ENCODE measurements around the gene PRDM16.
"Not testable (repeated sequence)": the region's sequence is repeated elsewhere in the genome, so short reads cannot be mapped to it uniquely, and the experiment has no call there.

PRDM16 gene

DNA sequence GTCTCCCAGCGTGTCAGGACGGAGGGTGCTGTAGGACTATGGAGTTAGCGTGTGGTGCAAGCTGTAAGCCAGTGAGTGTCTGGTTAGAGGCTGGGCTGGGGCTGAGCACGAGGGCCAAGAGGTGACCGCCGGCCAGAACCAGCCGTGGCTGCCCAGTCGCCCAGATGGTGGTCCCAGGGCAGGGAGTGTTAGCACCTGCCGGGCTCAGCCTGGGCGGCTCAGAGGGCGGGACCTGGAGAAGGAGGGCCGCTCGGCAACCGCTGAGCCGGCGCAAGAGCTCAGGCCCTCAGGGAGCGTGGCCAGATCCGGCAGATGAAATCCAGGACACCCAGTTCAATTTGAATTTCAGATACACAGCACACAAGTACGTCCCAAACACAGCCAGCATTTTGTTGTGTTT lies 87.9 kb downstream of the PRDM16 start:
- H3K4me1 ChIP-seq (ENCODE audit: control insufficient read depth, insufficient read depth, low read length) = no peaks in the 10 kb centered on the region
- no peaks in the 10 kb centered on the region for H3K27me3 ChIP-seq (ENCODE audit: control insufficient read depth, insufficient read depth, low read length)
- no peaks in the 10 kb centered on the region for H3K36me3 ChIP-seq (ENCODE audit: insufficient read depth, low read length)
- H3K4me2 ChIP-seq (ENCODE audit: low read length) = no peak overlapping the region
- no peaks in the 10 kb centered on the region for H3K9me3 ChIP-seq (replicated peaks; ENCODE audit: low read length)
- H3K9ac ChIP-seq (ENCODE audit: low read depth, low read length) = no peak overlapping the region
- no peak overlapping the region for H3K4me3 ChIP-seq (ENCODE audit: low read length)

GRCh38 chr1:3158347-3158746 lies 89.3 kb downstream of the PRDM16 start:
- Histone ChIP-seq H3K9me3 (replicated peaks; ENCODE audit: low read length) (no peaks in the 10 kb centered on the region), H3K27me3 (ENCODE audit: control insufficient read depth, insufficient read depth, low read length) (no peaks in the 10 kb centered on the region), H3K4me3 (ENCODE audit: low read length) (no peak overlapping the region), H3K4me2 (ENCODE audit: low read length) (no peak overlapping the region), H3K36me3 (ENCODE audit: insufficient read depth, low read length) (no peaks in the 10 kb centered on the region), H3K9ac (ENCODE audit: low read depth, low read length) (no peak overlapping the region), H3K4me1 (ENCODE audit: control insufficient read depth, insufficient read depth, low read length) (no peaks in the 10 kb centered on the region)

- Histone ChIP-seq H3K4me3 (ENCODE audit: low read length) (no peak overlapping the region), H3K27me3 (ENCODE audit: control insufficient read depth, insufficient read depth, low read length) (no peaks in the 10 kb centered on the region), H3K9me3 (replicated peaks; ENCODE audit: low read length) (no peaks in the 10 kb centered on the region), H3K4me2 (ENCODE audit: low read length) (no peak overlapping the region), H3K9ac (ENCODE audit: low read depth, low read length) (no peak overlapping the region), H3K36me3 (ENCODE audit: insufficient read depth, low read length) (no peaks in the 10 kb centered on the region), H3K4me1 (ENCODE audit: control insufficient read depth, insufficient read depth, low read length) (no peaks in the 10 kb centered on the region)
Measured at GRCh38 chr1:3159121-3159520, 90.1 kb downstream of the PRDM16 start.

DNA sequence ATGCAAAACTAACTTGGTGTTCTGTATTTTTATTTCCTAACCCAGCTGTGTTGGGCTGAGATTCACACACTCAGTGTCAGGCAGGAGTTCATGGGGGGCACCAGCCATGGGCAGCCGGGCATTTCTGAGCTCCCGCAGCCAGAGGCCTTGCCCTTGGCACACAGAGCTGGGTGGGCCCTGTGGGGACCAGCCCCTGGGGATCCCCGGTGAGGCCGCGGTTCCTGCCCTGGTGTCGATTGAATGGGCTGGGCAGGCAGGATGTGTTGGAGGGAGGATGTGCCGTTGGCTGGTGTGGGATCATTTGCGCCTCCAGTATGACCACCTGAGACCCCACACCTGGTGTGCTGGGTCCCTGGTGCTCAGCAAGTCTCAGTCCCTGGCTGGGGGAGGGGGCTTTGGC lies 91.0 kb downstream of the PRDM16 start:
- H3K4me1 ChIP-seq (ENCODE audit: control insufficient read depth, insufficient read depth, low read length) = no peaks in the 10 kb centered on the region
- no peaks in the 10 kb centered on the region for H3K9me3 ChIP-seq (replicated peaks; ENCODE audit: low read length)
- H3K36me3 ChIP-seq (ENCODE audit: insufficient read depth, low read length) = no peaks in the 10 kb centered on the region
- H3K4me2 ChIP-seq (ENCODE audit: low read length) = no peak overlapping the region
- H3K4me3 ChIP-seq (ENCODE audit: low read length) = no peak overlapping the region
- H3K27me3 ChIP-seq (ENCODE audit: control insufficient read depth, insufficient read depth, low read length) = no peaks in the 10 kb centered on the region
- H3K9ac ChIP-seq (ENCODE audit: low read depth, low read length) = no peak overlapping the region

DNA sequence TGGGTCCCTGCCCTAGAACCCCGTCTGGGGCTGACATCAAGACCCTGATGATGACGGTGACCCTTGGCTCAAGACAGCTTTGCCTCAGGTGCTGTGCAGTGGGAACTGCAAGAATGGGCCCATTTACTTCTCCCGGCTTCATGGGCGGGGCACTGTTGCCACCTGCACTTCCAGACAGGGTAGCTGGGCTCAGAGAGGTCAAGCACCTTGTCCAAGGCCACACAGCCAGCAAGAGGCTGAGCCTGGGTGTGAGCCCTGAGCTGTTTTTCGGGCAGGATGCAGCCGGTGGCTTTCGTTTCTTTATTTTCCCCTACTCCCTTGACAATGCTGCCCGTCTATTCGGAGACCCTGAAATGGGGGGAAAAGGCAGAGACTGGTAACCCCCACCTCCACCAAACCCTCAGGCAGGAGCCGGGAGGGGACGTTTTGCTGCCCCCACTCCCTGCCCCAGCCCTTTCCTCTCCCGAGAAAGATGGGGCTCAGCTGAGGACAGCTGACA lies 91.7 kb downstream of the PRDM16 start:
- Histone ChIP-seq H3K4me3 (ENCODE audit: low read length) (no peak overlapping the region), H3K36me3 (ENCODE audit: insufficient read depth, low read length) (no peaks in the 10 kb centered on the region), H3K27me3 (ENCODE audit: control insufficient read depth, insufficient read depth, low read length) (no peaks in the 10 kb centered on the region), H3K9me3 (replicated peaks; ENCODE audit: low read length) (no peaks in the 10 kb centered on the region), H3K9ac (ENCODE audit: low read depth, low read length) (no peak overlapping the region), H3K4me2 (ENCODE audit: low read length) (no peak overlapping the region), H3K4me1 (ENCODE audit: control insufficient read depth, insufficient read depth, low read length) (no peaks in the 10 kb centered on the region)

GRCh38 chr1:3161176-3161840 lies 92.3 kb downstream of the PRDM16 start:
- Histone ChIP-seq H3K4me3 (ENCODE audit: low read length) (no peak overlapping the region), H3K4me2 (ENCODE audit: low read length) (no peak overlapping the region)

DNA sequence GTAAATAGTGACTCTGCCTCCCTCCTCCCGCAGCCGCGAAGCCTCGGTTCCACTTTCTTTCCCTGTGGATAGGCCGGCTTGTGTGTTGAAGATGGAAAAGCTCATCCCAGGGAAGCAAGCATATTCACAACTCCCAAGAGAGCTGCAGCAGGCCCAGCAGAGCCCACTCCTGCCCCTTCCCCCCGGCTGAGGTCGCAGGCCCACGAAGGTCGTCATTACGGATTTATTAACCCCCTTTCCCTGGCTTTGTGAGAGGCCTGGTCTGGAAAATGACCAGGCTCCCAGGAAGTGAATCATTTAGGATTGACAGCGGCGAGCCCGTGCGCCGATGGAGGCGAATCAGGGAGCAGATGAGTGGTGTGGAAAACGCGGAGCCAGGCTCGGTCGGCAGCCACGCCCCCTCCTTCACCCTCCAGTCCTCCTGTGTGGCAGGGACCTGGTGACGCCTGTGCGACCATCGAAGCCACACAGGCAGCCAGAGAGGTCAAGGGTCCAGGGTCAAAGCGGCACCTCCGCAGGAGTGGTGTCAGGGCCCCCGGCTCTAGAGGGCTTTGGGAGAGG lies 93.4 kb downstream of the PRDM16 start:
- Histone ChIP-seq H3K4me2 (ENCODE audit: low read length) (no peak overlapping the region), H3K4me3 (ENCODE audit: low read length) (no peak overlapping the region), H3K4me1 (ENCODE audit: control insufficient read depth, insufficient read depth, low read length) (no peaks in the 10 kb centered on the region), H3K27me3 (ENCODE audit: control insufficient read depth, insufficient read depth, low read length) (no peaks in the 10 kb centered on the region), H3K9ac (ENCODE audit: low read depth, low read length) (no peak overlapping the region), H3K9me3 (replicated peaks; ENCODE audit: low read length) (no peaks in the 10 kb centered on the region), H3K36me3 (ENCODE audit: insufficient read depth, low read length) (no peaks in the 10 kb centered on the region)

More at GRCh38 chr1:3161176-3161840, 92.3 kb downstream of the PRDM16 start:
- no peaks in the 10 kb centered on the region for H3K27me3 ChIP-seq (ENCODE audit: control insufficient read depth, insufficient read depth, low read length)
- no peaks in the 10 kb centered on the region for H3K4me1 ChIP-seq (ENCODE audit: control insufficient read depth, insufficient read depth, low read length)
- no peak overlapping the region for H3K9ac ChIP-seq (ENCODE audit: low read depth, low read length)
- no peaks in the 10 kb centered on the region for H3K36me3 ChIP-seq (ENCODE audit: insufficient read depth, low read length)
- no peaks in the 10 kb centered on the region for H3K9me3 ChIP-seq (replicated peaks; ENCODE audit: low read length)

GRCh38 chr1:3163356-3163755 lies 94.4 kb downstream of the PRDM16 start:
- H3K4me3 ChIP-seq (ENCODE audit: low read length) = no peak overlapping the region
- no peaks in the 10 kb centered on the region for H3K9me3 ChIP-seq (replicated peaks; ENCODE audit: low read length)
- no peaks in the 10 kb centered on the region for H3K27me3 ChIP-seq (ENCODE audit: control insufficient read depth, insufficient read depth, low read length)
- no peaks in the 10 kb centered on the region for H3K4me1 ChIP-seq (ENCODE audit: control insufficient read depth, insufficient read depth, low read length)
- no peaks in the 10 kb centered on the region for H3K36me3 ChIP-seq (ENCODE audit: insufficient read depth, low read length)
- no peak overlapping the region for H3K4me2 ChIP-seq (ENCODE audit: low read length)
- no peak overlapping the region for H3K9ac ChIP-seq (ENCODE audit: low read depth, low read length)

- no peaks in the 10 kb centered on the region for H3K36me3 ChIP-seq (ENCODE audit: insufficient read depth, low read length)
- H3K4me1 ChIP-seq (ENCODE audit: control insufficient read depth, insufficient read depth, low read length) = no peaks in the 10 kb centered on the region
- H3K9ac ChIP-seq (ENCODE audit: low read depth, low read length) = no peak overlapping the region
- H3K27me3 ChIP-seq (ENCODE audit: control insufficient read depth, insufficient read depth, low read length) = no peaks in the 10 kb centered on the region
- H3K4me3 ChIP-seq (ENCODE audit: low read length) = no peak overlapping the region
- no peak overlapping the region for H3K4me2 ChIP-seq (ENCODE audit: low read length)
- no peaks in the 10 kb centered on the region for H3K9me3 ChIP-seq (replicated peaks; ENCODE audit: low read length)
Measured at GRCh38 chr1:3164671-3165070, 95.7 kb downstream of the PRDM16 start.

DNA sequence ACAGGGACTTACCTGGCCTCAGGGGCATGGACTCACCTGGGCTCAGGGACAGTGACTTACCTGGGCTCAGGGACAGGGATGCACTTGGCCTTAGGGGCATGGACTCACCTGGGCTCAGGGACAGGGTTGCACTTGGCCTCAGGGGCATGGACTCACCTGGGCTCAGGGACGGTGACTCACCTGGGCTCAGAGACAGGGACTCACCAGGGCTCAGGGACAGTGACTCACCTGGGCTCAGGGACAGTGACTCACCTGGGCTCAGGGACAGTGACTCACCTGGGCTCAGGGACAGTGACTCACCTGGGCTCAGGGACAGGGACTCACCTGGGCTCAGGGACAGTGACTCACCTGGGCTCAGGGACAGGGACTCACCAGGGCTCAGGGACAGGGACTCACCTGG lies 96.2 kb downstream of the PRDM16 start:
- H3K9me3 ChIP-seq (replicated peaks; ENCODE audit: low read length); H3K4me2 ChIP-seq (ENCODE audit: low read length); H3K9ac ChIP-seq (ENCODE audit: low read depth, low read length); H3K4me3 ChIP-seq (ENCODE audit: low read length); H3K4me1 ChIP-seq (ENCODE audit: control insufficient read depth, insufficient read depth, low read length); H3K36me3 ChIP-seq (ENCODE audit: insufficient read depth, low read length); H3K27me3 ChIP-seq (ENCODE audit: control insufficient read depth, insufficient read depth, low read length): not testable (repeated sequence)

DNA sequence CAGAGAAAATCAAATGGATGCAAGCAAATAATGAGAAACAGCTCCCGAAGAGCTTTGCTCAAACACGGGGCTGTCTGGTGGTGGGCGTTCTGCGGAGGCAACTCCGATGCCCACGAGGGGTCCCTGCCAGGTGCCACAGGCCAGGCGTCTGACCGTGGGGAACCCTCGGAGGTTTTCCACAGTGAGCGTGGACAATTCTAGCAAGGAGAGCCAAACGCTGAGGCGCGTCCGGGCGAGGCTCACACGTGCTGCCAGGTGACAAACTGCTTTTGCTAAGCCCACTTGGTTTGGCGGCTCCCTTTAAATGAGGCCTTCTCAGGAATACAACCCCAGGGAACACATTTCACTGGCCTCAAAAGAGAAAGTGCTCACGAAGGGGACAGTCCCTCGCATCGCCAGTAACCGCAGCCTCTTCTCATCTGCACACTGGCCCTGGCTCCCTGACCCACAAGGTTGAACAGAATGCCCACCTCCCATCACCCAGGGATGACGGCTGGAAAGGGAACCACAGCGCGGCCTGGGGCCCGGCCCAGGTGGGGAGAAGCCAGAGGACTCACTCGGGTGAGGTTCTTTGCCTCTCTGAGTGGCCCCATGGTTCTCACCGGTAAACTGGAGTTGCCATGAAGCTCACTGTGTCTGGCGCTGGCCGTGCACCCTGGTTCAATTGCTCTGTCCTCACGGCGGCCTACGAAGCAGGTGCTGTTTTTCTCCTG lies 97.4 kb downstream of the PRDM16 start:
- no peaks in the 10 kb centered on the region for H3K36me3 ChIP-seq (ENCODE audit: insufficient read depth, low read length)
- H3K4me3 ChIP-seq (ENCODE audit: low read length) = no peak overlapping the region
- peaks cover 9% of the 10 kb centered on the region for H3K4me1 ChIP-seq (ENCODE audit: control insufficient read depth, insufficient read depth, low read length)
- H3K9me3 ChIP-seq (replicated peaks; ENCODE audit: low read length) = no peaks in the 10 kb centered on the region
- H3K4me2 ChIP-seq (ENCODE audit: low read length) = no peak overlapping the region
- H3K27me3 ChIP-seq (ENCODE audit: control insufficient read depth, insufficient read depth, low read length) = no peaks in the 10 kb centered on the region
- no peak overlapping the region for H3K9ac ChIP-seq (ENCODE audit: low read depth, low read length)

Data from skeletal muscle satellite cell (primary cell).